Hepatocyte (in vitro differentiated cells): ENCODE data around the gene NOS1AP. TPM values are rescaled to one million over a fixed set of nuclear protein-coding genes. Genes with fewer than 3 reads are reported as not detected.

Experiments
- DNase-seq: peaks from one replicate; pipeline ENCODE4 v3.0.0-alpha.2; 2016; ENCODE audit warnings: low spot score
- H2AFZ ChIP-seq: fragments of 200-600 bp; sonication (generic); 2 replicates; pipeline ENCODE4 v1.6.0; 2016; ENCODE audit warnings: antibody characterized with exemption, mild to moderate bottlenecking
- H3K27ac ChIP-seq: fragments of 200-600 bp; sonication (generic); 2 replicates; pipeline ENCODE4 v1.5.1; 2016; ENCODE audit warnings: mild to moderate bottlenecking
- H3K27me3 ChIP-seq: fragments of 200-600 bp; sonication (generic); 2 replicates; pipeline ENCODE4 v1.6.1; 2016
- H3K36me3 ChIP-seq: fragments of 200-600 bp; sonication (generic); replicated peaks from 2 replicates; pipeline ENCODE4 v1.5.1; 2016; ENCODE audit warnings: low read depth; ENCODE audit not compliant: insufficient read depth
- H3K4me1 ChIP-seq: fragments of 200-600 bp; sonication (generic); 2 replicates; pipeline ENCODE4 v1.5.1; 2016; ENCODE audit warnings: mild to moderate bottlenecking, moderate library complexity; ENCODE audit not compliant: insufficient read depth
- H3K4me2 ChIP-seq: fragments of 200-600 bp; sonication (generic); 2 replicates; pipeline ENCODE4 v1.6.0; 2016
- H3K4me3 ChIP-seq: fragments of 200-600 bp; sonication (generic); 2 replicates; pipeline ENCODE4 v1.5.1; 2016; ENCODE audit warnings: mild to moderate bottlenecking
- H3K79me2 ChIP-seq: fragments of 200-600 bp; sonication (generic); 2 replicates; pipeline ENCODE4 v1.6.0; 2017; ENCODE audit warnings: mild to moderate bottlenecking
- H3K9me2 ChIP-seq: fragments of 200-600 bp; sonication (generic); replicated peaks from 2 replicates; pipeline ENCODE4 v1.6.0; 2017; ENCODE audit warnings: mild to moderate bottlenecking; ENCODE audit not compliant: insufficient read depth
- H3K9me3 ChIP-seq: fragments of 200-600 bp; sonication (generic); 2 replicates; pipeline ENCODE4 v1.5.1; 2016; ENCODE audit warnings: low read depth, mild to moderate bottlenecking
- H4K20me1 ChIP-seq: fragments of 200-600 bp; sonication (generic); 2 replicates; pipeline ENCODE4 v1.6.0; 2016; ENCODE audit warnings: mild to moderate bottlenecking; ENCODE audit not compliant: insufficient read depth, poor library complexity, severe bottlenecking
- EZH2 ChIP-seq: fragments of 200-600 bp; sonication (generic); IDR thresholded peaks from 2 replicates; pipeline ENCODE4 v1.6.1; 2016; ENCODE audit warnings: antibody characterized with exemption, mild to moderate bottlenecking, borderline replicate concordance
- EZH2phosphoT487 ChIP-seq: fragments of 200-600 bp; sonication (generic); IDR thresholded peaks from one replicate; pipeline ENCODE4 v1.6.1; 2018; ENCODE audit warnings: antibody characterized with exemption, mild to moderate bottlenecking, low read depth, moderate library complexity; ENCODE audit not compliant: unreplicated experiment, severe bottlenecking
- WGBS: methylation state at CpG from one replicate; pipeline ENCODE4 v1.1.6; 2016; ENCODE audit warnings: low lambda C conversion rate; ENCODE audit errors: missing lambda C conversion rate; 5-methylcytosine and 5-hydroxymethylcytosine counted together
- polyA plus RNA-seq: library from polyadenylated mRNA; unstranded; fragments of >200 nt; fragmentation: Nextera tagmentation; extraction: Ambion mirVana; gene quantifications from 2 replicates; pipeline ENCODE4 v1.2.1, GENCODE V29; 2016
- total RNA-seq: library from RNA; depleted of rRNA; stranded (reverse); fragments of >200 nt; gene quantifications from 2 replicates; pipeline ENCODE4 v1.2.3, GENCODE V29; 2014
- TF ChIP-seq, protein P1 (sequence below): fragments of 200-600 bp; sonication (generic); IDR thresholded peaks from 2 replicates; pipeline ENCODE4 v1.5.1; 2016; ENCODE audit warnings: antibody characterized with exemption, mild to moderate bottlenecking; ENCODE audit not compliant: poor library complexity

NOS1AP gene
- total and polyA plus RNA-seq, 2 experiments from 2014 or later: 0.97 to 4.4 TPM

GRCh38 chr1:162275622-162276175 lies 206.2 kb downstream of the NOS1AP start:
- WGBS: 96% methylated on average over 6 of the region's 6 CpGs
- H3K4me2 ChIP-seq: no peak overlapping the region
- TF ChIP-seq, protein P1, sequence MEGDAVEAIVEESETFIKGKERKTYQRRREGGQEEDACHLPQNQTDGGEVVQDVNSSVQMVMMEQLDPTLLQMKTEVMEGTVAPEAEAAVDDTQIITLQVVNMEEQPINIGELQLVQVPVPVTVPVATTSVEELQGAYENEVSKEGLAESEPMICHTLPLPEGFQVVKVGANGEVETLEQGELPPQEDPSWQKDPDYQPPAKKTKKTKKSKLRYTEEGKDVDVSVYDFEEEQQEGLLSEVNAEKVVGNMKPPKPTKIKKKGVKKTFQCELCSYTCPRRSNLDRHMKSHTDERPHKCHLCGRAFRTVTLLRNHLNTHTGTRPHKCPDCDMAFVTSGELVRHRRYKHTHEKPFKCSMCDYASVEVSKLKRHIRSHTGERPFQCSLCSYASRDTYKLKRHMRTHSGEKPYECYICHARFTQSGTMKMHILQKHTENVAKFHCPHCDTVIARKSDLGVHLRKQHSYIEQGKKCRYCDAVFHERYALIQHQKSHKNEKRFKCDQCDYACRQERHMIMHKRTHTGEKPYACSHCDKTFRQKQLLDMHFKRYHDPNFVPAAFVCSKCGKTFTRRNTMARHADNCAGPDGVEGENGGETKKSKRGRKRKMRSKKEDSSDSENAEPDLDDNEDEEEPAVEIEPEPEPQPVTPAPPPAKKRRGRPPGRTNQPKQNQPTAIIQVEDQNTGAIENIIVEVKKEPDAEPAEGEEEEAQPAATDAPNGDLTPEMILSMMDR: no peak
- no peak for TF ChIP-seq EZH2

DNA sequence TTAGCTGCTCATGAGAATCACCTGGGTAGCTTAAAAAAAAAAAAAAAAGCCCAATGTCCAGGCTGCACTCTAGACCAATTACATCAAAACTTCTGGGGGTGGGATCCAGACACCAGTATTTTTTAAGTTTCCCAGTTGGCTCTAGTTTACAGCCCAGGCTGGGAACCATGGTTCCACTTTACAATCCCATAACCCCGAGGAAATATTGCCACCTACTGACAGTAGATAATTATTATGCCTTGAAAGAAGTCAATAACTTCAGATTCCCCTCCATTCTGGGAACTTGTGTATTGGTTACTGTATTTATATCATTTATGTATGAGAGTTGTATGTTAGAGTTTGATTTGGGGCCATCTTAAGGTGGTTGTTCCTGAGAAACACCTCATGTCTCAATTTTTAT lies 207.0 kb downstream of the NOS1AP start:
- H3K4me2 ChIP-seq: no peak overlapping the region
- H3K36me3 ChIP-seq: no peaks in the 10 kb centered on the region
- 32% methylated on average over 1 of the region's 1 CpG for WGBS
- H3K9me3 ChIP-seq: no peaks in the 10 kb centered on the region
- no peak overlapping the region for H3K4me3 ChIP-seq
- no peaks in the 10 kb centered on the region for H3K9me2 ChIP-seq
- no peaks in the 10 kb centered on the region for H4K20me1 ChIP-seq
- no peak overlapping the region for H3K27ac ChIP-seq
- H2AFZ ChIP-seq: no peak overlapping the region
- no peaks in the 10 kb centered on the region for H3K79me2 ChIP-seq
- TF ChIP-seq, protein P1: peak; percentile 56
- TF ChIP-seq EZH2: no peak
- no peaks in the 10 kb centered on the region for H3K4me1 ChIP-seq
- DNase-seq: peak; percentile 52
- H3K27me3 ChIP-seq: no peaks in the 10 kb centered on the region

More at GRCh38 chr1:162275622-162276175, 206.2 kb downstream of the NOS1AP start:
- Histone ChIP-seq H3K27me3 (no peaks in the 10 kb centered on the region), H3K9me3 (no peaks in the 10 kb centered on the region), H3K79me2 (no peaks in the 10 kb centered on the region), H3K4me3 (no peak overlapping the region), H3K36me3 (no peaks in the 10 kb centered on the region), H3K4me1 (no peaks in the 10 kb centered on the region), H3K9me2 (no peaks in the 10 kb centered on the region), H3K27ac (no peak overlapping the region), H2AFZ (no peak overlapping the region), H4K20me1 (no peaks in the 10 kb centered on the region)
- DNase-seq: no peak

GRCh38 chr1:162279136-162279498 lies 209.6 kb downstream of the NOS1AP start:
- Histone ChIP-seq H2AFZ (no peak overlapping the region), H3K4me2 (no peak overlapping the region), H3K9me3 (no peaks in the 10 kb centered on the region), H3K27ac (no peak overlapping the region), H3K27me3 (no peaks in the 10 kb centered on the region), H3K79me2 (no peaks in the 10 kb centered on the region), H4K20me1 (no peaks in the 10 kb centered on the region), H3K4me1 (no peaks in the 10 kb centered on the region), H3K36me3 (no peaks in the 10 kb centered on the region), H3K4me3 (no peak overlapping the region), H3K9me2 (no peaks in the 10 kb centered on the region)
- no peak for DNase-seq
- TF ChIP-seq EZH2 (no peak), EZH2phosphoT487 (no peak)
- TF ChIP-seq, protein P1: no peak
- 69% methylated on average over 7 of the region's 7 CpGs for WGBS

DNA sequence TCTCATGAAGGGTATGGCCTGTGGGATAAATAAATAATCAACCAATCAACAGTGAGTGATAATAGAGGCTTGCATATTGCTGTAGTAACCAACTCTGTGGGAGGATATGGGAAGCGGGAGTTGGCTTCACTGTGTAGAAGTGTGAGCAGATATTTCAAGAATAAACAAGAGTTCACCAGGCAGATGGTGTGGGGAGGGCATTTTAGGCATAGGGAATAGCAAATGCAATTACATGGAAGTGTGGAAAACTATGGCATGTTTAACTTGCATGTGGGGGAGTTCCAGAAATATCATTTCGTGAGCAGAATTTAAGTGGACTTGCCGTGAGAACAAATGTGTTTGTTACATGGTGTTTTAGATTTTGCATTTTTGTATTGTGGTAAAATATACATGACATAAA lies 211.9 kb downstream of the NOS1AP start:
- Histone ChIP-seq H3K4me3 (no peak overlapping the region), H3K27me3 (no peaks in the 10 kb centered on the region), H3K4me1 (peaks cover 16% of the 10 kb centered on the region), H3K4me2 (no peak overlapping the region), H3K36me3 (no peaks in the 10 kb centered on the region), H3K79me2 (no peaks in the 10 kb centered on the region), H4K20me1 (no peaks in the 10 kb centered on the region), H3K9me3 (no peaks in the 10 kb centered on the region), H2AFZ (no peak overlapping the region), H3K9me2 (no peaks in the 10 kb centered on the region), H3K27ac (no peak overlapping the region)
- TF ChIP-seq EZH2phosphoT487 (no peak), EZH2 (no peak)
- TF ChIP-seq, protein P1: no peak
- WGBS: 93% methylated on average over 3 of the region's 3 CpGs
- DNase-seq: no peak
